Tibial nerve (tissue), 3 donors: Measurements from ENCODE around the gene NID2.

Experiments
- EP300 ChIP-seq, 2 donors: sonication (generic); formaldehyde crosslinking; IDR thresholded peaks; one replicate each; pipeline ENCODE4 v1.6.1; 2017; ENCODE audit warnings: antibody characterized with exemption in 2 of 2, mild to moderate bottlenecking in 1 of 2
- POLR2A ChIP-seq, 2 donors: fragments of 450-650 bp; IDR thresholded peaks; one replicate each; pipeline ENCODE4 v1.6.1; 2017; ENCODE audit warnings: antibody characterized with exemption in 2 of 2, mild to moderate bottlenecking in 2 of 2, moderate library complexity in 2 of 2

- no peak for TF ChIP-seq POLR2A (IDR thresholded peaks at IDR 0.05)
- TF ChIP-seq EP300 (IDR thresholded peaks at IDR 0.05): no peak
Measured at GRCh38 chr14:51977075-51977474, 91.8 kb downstream of the NID2 start.
